ENCODE measurements around the gene TRIM5. TPM values are rescaled to one million over a fixed set of nuclear protein-coding genes. Genes with fewer than 3 reads are reported as not detected.

The TRIM5 gene
- total and polyA plus RNA-seq, 3 donors from 2014 or later, result 8.8 to 16.2 (median 10.8) TPM

GRCh38 chr11:5655474-5655873 is 29.4 kb downstream of the TRIM5 start:
- H3K36me3 ChIP-seq (ENCODE audit: low read depth, missing control alignments), result no peaks in the 10 kb centered on the region
- H3K27ac ChIP-seq, result no peak overlapping the region
- TF ChIP-seq CTCF (IDR thresholded peaks at IDR 0.05), result no peak
- TF ChIP-seq POLR2A (IDR thresholded peaks at IDR 0.05), result no peak
- no peaks in the 10 kb centered on the region for H3K4me1 ChIP-seq
- intact Hi-C loops (cut with DNase I; ENCODE audit: low total_unique reads), result no loop called here
- WGBS, 2 donors, result 92 to 97% methylated on average over 4 of the region's 4 CpGs
- H3K4me3 ChIP-seq, result no peak overlapping the region
- H3K9me3 ChIP-seq, result no peaks in the 10 kb centered on the region
- no peak for DNase-seq
- H3K27me3 ChIP-seq, result no peaks in the 10 kb centered on the region

- H3K36me3 ChIP-seq (ENCODE audit: low read depth, missing control alignments), result no peaks in the 10 kb centered on the region
- no peak overlapping the region for H3K27ac ChIP-seq
- no peak for DNase-seq
- TF ChIP-seq CTCF (IDR thresholded peaks at IDR 0.05) (no peak), POLR2A (IDR thresholded peaks at IDR 0.05) (no peak)
- no peaks in the 10 kb centered on the region for H3K4me1 ChIP-seq
- H3K4me3 ChIP-seq, result no peak overlapping the region
- H3K9me3 ChIP-seq, result no peaks in the 10 kb centered on the region
- H3K27me3 ChIP-seq, result no peaks in the 10 kb centered on the region
- intact Hi-C loops (cut with DNase I; ENCODE audit: low total_unique reads), result no loop called here
- 83 to 90% methylated on average over 3 of the region's 3 CpGs for WGBS, 2 donors
Observed at GRCh38 chr11:5646139-5646538, 38.7 kb downstream of the TRIM5 start.

GRCh38 chr11:5643585-5643984 is 41.3 kb downstream of the TRIM5 start:
- Histone ChIP-seq H3K4me1 (no peaks in the 10 kb centered on the region), H3K9me3 (no peaks in the 10 kb centered on the region), H3K27me3 (no peaks in the 10 kb centered on the region), H3K27ac (no peak overlapping the region), H3K4me3 (no peak overlapping the region), H3K36me3 (ENCODE audit: low read depth, missing control alignments) (no peaks in the 10 kb centered on the region)
- TF ChIP-seq POLR2A (IDR thresholded peaks at IDR 0.05) (no peak), CTCF (IDR thresholded peaks at IDR 0.05) (no peak)
- intact Hi-C loops (cut with DNase I; ENCODE audit: low total_unique reads), result no loop called here
- no peak for DNase-seq

GRCh38 chr11:5639953-5640352 is 44.9 kb downstream of the TRIM5 start:
- no peaks in the 10 kb centered on the region for H3K36me3 ChIP-seq (ENCODE audit: low read depth, missing control alignments)
- no peak overlapping the region for H3K27ac ChIP-seq
- 97 to 100% methylated on average over 1 of the region's 1 CpG for WGBS, 2 donors
- H3K9me3 ChIP-seq, result no peaks in the 10 kb centered on the region
- TF ChIP-seq POLR2A (IDR thresholded peaks at IDR 0.05), result no peak
- TF ChIP-seq CTCF (IDR thresholded peaks at IDR 0.05), result no peak
- intact Hi-C loops (cut with DNase I; ENCODE audit: low total_unique reads), result no loop called here
- DNase-seq, result no peak
- H3K4me1 ChIP-seq, result no peaks in the 10 kb centered on the region
- no peak overlapping the region for H3K4me3 ChIP-seq
- no peaks in the 10 kb centered on the region for H3K27me3 ChIP-seq

GRCh38 chr11:5631969-5632635 is 52.8 kb downstream of the TRIM5 start:
- intact Hi-C loops (cut with DNase I; ENCODE audit: low total_unique reads), result no loop called here
- H3K36me3 ChIP-seq (ENCODE audit: low read depth, missing control alignments), result no peaks in the 10 kb centered on the region
- H3K9me3 ChIP-seq, result no peaks in the 10 kb centered on the region
- no peaks in the 10 kb centered on the region for H3K27me3 ChIP-seq
- WGBS, 2 donors, result 86 to 92% methylated on average over 5 of the region's 5 CpGs
- no peak for DNase-seq
- H3K4me3 ChIP-seq, result no peak overlapping the region
- no peak for TF ChIP-seq POLR2A (IDR thresholded peaks at IDR 0.05)
- no peak for TF ChIP-seq CTCF (IDR thresholded peaks at IDR 0.05)
- no peak overlapping the region for H3K27ac ChIP-seq
- no peaks in the 10 kb centered on the region for H3K4me1 ChIP-seq

All from testis (tissue), 3 donors.